ENCODE results near the gene RUNX1.

RUNX1 gene

GRCh38 chr21:34927992-34928391 lies 121.1 kb downstream of the RUNX1 start:
- in situ Hi-C loops (cut with MboI; ENCODE audit: low pct_unique_long_range_greater_than_20kb, low sequenced_read_pairs, unreplicated experiment): no loop called here

GRCh38 chr21:34926803-34927467 lies 122.2 kb downstream of the RUNX1 start:
- no peak for DNase-seq (ENCODE audit: low spot score)
- no peak for TF ChIP-seq CTCF (IDR thresholded peaks at IDR 0.05; ENCODE audit: extremely low read depth, insufficient read depth, missing control alignments)
- in situ Hi-C loops (cut with MboI; ENCODE audit: low pct_unique_long_range_greater_than_20kb, low sequenced_read_pairs, unreplicated experiment): no loop called here

More at GRCh38 chr21:34927992-34928391, 121.1 kb downstream of the RUNX1 start:
- no peak for DNase-seq (ENCODE audit: low spot score)
- TF ChIP-seq CTCF (IDR thresholded peaks at IDR 0.05; ENCODE audit: extremely low read depth, insufficient read depth, missing control alignments): no peak

- in situ Hi-C loops (cut with MboI; ENCODE audit: low pct_unique_long_range_greater_than_20kb, low sequenced_read_pairs, unreplicated experiment): no loop called here
- no peak for TF ChIP-seq CTCF (IDR thresholded peaks at IDR 0.05; ENCODE audit: extremely low read depth, insufficient read depth, missing control alignments)
- no peak for DNase-seq (ENCODE audit: low spot score)
Measured at GRCh38 chr21:34925597-34925996, 123.5 kb downstream of the RUNX1 start.

- TF ChIP-seq CTCF (IDR thresholded peaks at IDR 0.05; ENCODE audit: extremely low read depth, insufficient read depth, missing control alignments): no peak
- no peak for DNase-seq (ENCODE audit: low spot score)
- in situ Hi-C loops (cut with MboI; ENCODE audit: low pct_unique_long_range_greater_than_20kb, low sequenced_read_pairs, unreplicated experiment): no loop called here
Measured at GRCh38 chr21:34924771-34925419, 124.2 kb downstream of the RUNX1 start.

GRCh38 chr21:34924194-34924593 lies 124.9 kb downstream of the RUNX1 start:
- in situ Hi-C loops (cut with MboI; ENCODE audit: low pct_unique_long_range_greater_than_20kb, low sequenced_read_pairs, unreplicated experiment): no loop called here

GRCh38 chr21:34923626-34924025 lies 125.5 kb downstream of the RUNX1 start:
- in situ Hi-C loops (cut with MboI; ENCODE audit: low pct_unique_long_range_greater_than_20kb, low sequenced_read_pairs, unreplicated experiment): no loop called here
- DNase-seq (ENCODE audit: low spot score): no peak
- no peak for TF ChIP-seq CTCF (IDR thresholded peaks at IDR 0.05; ENCODE audit: extremely low read depth, insufficient read depth, missing control alignments)

More at GRCh38 chr21:34924194-34924593, 124.9 kb downstream of the RUNX1 start:
- no peak for TF ChIP-seq CTCF (IDR thresholded peaks at IDR 0.05; ENCODE audit: extremely low read depth, insufficient read depth, missing control alignments)
- no peak for DNase-seq (ENCODE audit: low spot score)
